Measurements from ENCODE around the gene STXBP6.

DNA sequence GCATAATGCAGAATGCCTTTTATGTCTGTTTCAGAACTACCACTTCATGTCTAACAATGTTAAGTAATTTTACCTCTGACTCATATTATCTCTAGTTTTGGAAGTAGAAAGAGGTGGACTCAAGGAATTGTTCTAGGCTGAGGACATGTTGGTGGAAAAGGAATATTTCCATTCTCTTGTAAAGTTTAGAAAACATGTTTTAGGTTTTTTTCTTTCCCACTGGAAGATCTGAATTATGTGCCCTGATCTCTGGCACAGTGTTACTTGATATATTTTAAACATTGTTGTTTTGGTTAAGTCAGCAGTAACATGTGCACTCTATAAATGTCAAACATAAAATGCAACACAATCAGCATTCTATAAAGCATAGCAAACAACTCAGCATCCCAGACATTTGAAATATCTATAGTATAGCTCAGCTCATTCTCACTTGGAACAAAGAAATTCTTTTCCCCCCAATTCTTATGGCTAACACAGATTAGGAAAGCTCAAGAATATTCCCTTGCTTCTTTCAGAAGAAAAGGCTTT, 202.3 kb downstream of the STXBP6 start:
- no peak for TF ChIP-seq CTCF (IDR thresholded peaks at IDR 0.05; ENCODE audit: low read depth, low read length)
- TF ChIP-seq EZH2phosphoT487 (IDR thresholded peaks at IDR 0.05; ENCODE audit: low read depth), result no peak
